HG03354 (cell line): Measurements from ENCODE around the gene MYO1F.
A peak's percentile ranks its signal among the peaks of the same experiment; 100 is the strongest.

ENCODE experiments used
- ATAC-seq: cut with Tn5 transposase; IDR thresholded peaks from one replicate; pipeline ENCODE4 v1.9.1; 2021; ENCODE audit warnings: mild to moderate bottlenecking; ENCODE audit not compliant: unreplicated experiment, poor library complexity, severe bottlenecking

The MYO1F gene

GRCh38 chr19:8481201-8481600 lies 96.0 kb downstream of the MYO1F start:
- ATAC-seq: no peak

DNA sequence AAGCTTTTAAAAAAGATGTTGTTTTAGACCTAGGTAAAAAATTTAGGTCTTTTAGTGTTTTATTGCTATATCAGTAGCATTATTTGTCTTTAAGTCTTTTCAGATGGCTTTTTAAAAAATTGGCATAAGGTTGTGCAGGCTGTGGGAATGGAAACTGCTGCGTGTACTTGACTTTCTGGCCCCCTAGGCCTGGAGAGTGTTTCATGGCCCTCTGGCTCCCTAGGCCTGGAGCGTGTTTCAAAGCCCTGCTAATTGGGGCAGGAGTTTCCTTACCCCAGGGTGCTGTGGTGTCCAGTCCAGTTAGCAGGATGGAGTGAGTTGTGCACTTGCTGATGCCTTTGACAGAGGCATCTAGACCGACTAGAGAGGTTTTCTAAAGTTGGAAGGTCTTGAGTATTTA lies 98.6 kb downstream of the MYO1F start:
- no peak for ATAC-seq

DNA sequence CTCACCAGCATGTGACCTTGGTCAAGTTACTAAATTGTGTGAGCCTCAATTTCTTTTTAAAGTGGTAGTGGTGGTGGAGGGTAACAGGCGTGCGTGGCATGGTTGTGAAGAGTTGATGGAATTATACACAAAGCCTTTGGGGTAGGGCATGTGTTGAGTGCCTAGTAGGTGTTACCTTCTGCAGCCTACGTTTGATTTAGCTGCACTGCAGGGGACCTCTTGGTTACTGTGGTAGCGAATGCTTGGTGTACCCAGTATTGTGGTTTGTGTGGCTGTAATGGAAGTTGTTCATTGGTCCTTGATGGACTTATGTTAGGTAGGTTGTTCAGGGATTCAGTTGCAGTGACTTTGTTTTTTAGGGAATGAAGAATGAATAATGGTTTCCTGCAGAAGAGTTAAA lies 99.4 kb downstream of the MYO1F start:
- ATAC-seq: no peak

GRCh38 chr19:8476524-8476923 lies 100.7 kb downstream of the MYO1F start:
- no peak for ATAC-seq

GRCh38 chr19:8475005-8475404 lies 102.2 kb downstream of the MYO1F start:
- no peak for ATAC-seq

- ATAC-seq: peak; percentile 69
Observed at GRCh38 chr19:8473648-8474476, 103.4 kb downstream of the MYO1F start.
